CD14-positive monocyte (primary cell): ENCODE results near the gene IGF2BP2. TPM values are rescaled to one million over a fixed set of nuclear protein-coding genes. Genes with fewer than 3 reads are reported as not detected.

Source experiments
- DNase-seq, 3 donors: peaks; one replicate each; pipeline ENCODE4 v3.0.0-alpha.2; 2011 to 2022
- H2AFZ ChIP-seq: 2 replicates; pipeline ENCODE4 v1.6.0; 2012; ENCODE audit warnings: mild to moderate bottlenecking, low read depth, low read length, inconsistent platforms; ENCODE audit not compliant: insufficient read depth, poor library complexity, severe bottlenecking
- H3K27ac ChIP-seq, 2 donors: 1 replicate in 1 of 2; 2 replicates in 1 of 2; pipeline ENCODE4 v1.5.1; 2012 to 2013; ENCODE audit warnings: low read length in 2 of 2, control low read depth in 1 of 2, inconsistent platforms in 1 of 2, low read depth in 1 of 2, mild to moderate bottlenecking in 1 of 2
- H3K27me3 ChIP-seq, 2 donors: one replicate each; pipeline versions ENCODE4 v1.6.0 to v1.6.1; 2011 to 2013; ENCODE audit warnings: low read length in 2 of 2; ENCODE audit not compliant: control insufficient read depth in 2 of 2, insufficient read depth in 2 of 2
- H3K36me3 ChIP-seq, 2 donors: replicated peaks in 1 of 2; 1 replicate in 1 of 2; 2 replicates in 1 of 2; pipeline versions ENCODE4 v1.5.1 to v1.6.1; 2012 to 2013; ENCODE audit warnings: low read length in 2 of 2, control low read depth in 1 of 2, inconsistent platforms in 1 of 2, mild to moderate bottlenecking in 1 of 2; ENCODE audit not compliant: insufficient read depth in 2 of 2, control insufficient read depth in 1 of 2
- H3K4me1 ChIP-seq, 2 donors: 1 replicate in 1 of 2; 2 replicates in 1 of 2; pipeline versions ENCODE4 v1.5.1 to v1.6.1; 2012 to 2013; ENCODE audit warnings: low read length in 2 of 2, control low read depth in 1 of 2, inconsistent platforms in 1 of 2, mild to moderate bottlenecking in 1 of 2, moderate library complexity in 1 of 2; ENCODE audit not compliant: insufficient read depth in 2 of 2, control insufficient read depth in 1 of 2
- H3K4me2 ChIP-seq: replicated peaks from 2 replicates; pipeline ENCODE3; 2012; ENCODE audit warnings: low read length, moderate library complexity, mild to moderate bottlenecking; ENCODE audit not compliant: poor library complexity, severe bottlenecking; ENCODE audit errors: extremely low read depth
- H3K4me3 ChIP-seq, 3 experiments: fragments of 200-600 bp in 1 of 3; sonication (generic) in 1 of 3; replicated peaks in 1 of 3; 1 replicate in 2 of 3; 2 replicates in 1 of 3; pipeline ENCODE4 v1.5.1; 2011 to 2013; ENCODE audit warnings: low read length in 3 of 3, mild to moderate bottlenecking in 3 of 3, control low read depth in 2 of 3, low read depth in 2 of 3, inconsistent platforms in 1 of 3, moderate library complexity in 1 of 3
- H3K79me2 ChIP-seq: 2 replicates; pipeline ENCODE4 v1.6.0; 2012; ENCODE audit warnings: mild to moderate bottlenecking, control low read depth, inconsistent platforms, low read length, moderate library complexity; ENCODE audit not compliant: insufficient read depth
- H3K9ac ChIP-seq: 2 replicates; pipeline ENCODE4 v1.6.0; 2017; ENCODE audit warnings: low read length, mild to moderate bottlenecking; ENCODE audit not compliant: insufficient read depth, poor library complexity, severe bottlenecking
- H3K9me3 ChIP-seq, 2 donors: replicated peaks in 1 of 2; 1 replicate in 1 of 2; 2 replicates in 1 of 2; pipeline versions ENCODE4 v1.5.1 to v1.6.1; 2012 to 2013; ENCODE audit warnings: low read length in 2 of 2, control low read depth in 1 of 2; ENCODE audit not compliant: control insufficient read depth in 1 of 2, insufficient read depth in 1 of 2
- H4K20me1 ChIP-seq: 2 replicates; pipeline ENCODE4 v1.6.0; 2012; ENCODE audit warnings: mild to moderate bottlenecking, low read length, control low read depth, moderate library complexity; ENCODE audit not compliant: insufficient read depth
- H3K27ac Mint-ChIP-seq, 7 donors: one replicate each; pipeline ENCODE4 v1.8.0; 2020; ENCODE audit warnings: mild to moderate bottlenecking in 7 of 7, mixed read lengths in 7 of 7, moderate library complexity in 6 of 7, inconsistent platforms in 2 of 7
- H3K27me3 Mint-ChIP-seq, 3 donors: one replicate each; pipeline ENCODE4 v1.8.0; 2021 to 2022; ENCODE audit warnings: low read depth in 3 of 3, mild to moderate bottlenecking in 3 of 3, mixed read lengths in 3 of 3, moderate library complexity in 3 of 3, inconsistent platforms in 1 of 3
- H3K36me3 Mint-ChIP-seq, 2 donors: one replicate each; pipeline ENCODE4 v1.8.0; 2020; ENCODE audit warnings: mixed read lengths in 2 of 2, inconsistent platforms in 1 of 2, mild to moderate bottlenecking in 1 of 2
- H3K4me1 Mint-ChIP-seq: one replicate; pipeline ENCODE4 v1.8.0; 2020; ENCODE audit warnings: mild to moderate bottlenecking, mixed read lengths
- H3K4me3 Mint-ChIP-seq, 2 donors: one replicate each; pipeline ENCODE4 v1.8.0; 2020; ENCODE audit warnings: mild to moderate bottlenecking in 2 of 2, mixed read lengths in 2 of 2, moderate library complexity in 1 of 2
- H3K9me3 Mint-ChIP-seq, 7 donors: one replicate each; pipeline ENCODE4 v1.8.0; 2020 to 2022; ENCODE audit warnings: mixed read lengths in 7 of 7, mild to moderate bottlenecking in 6 of 7, moderate library complexity in 6 of 7, inconsistent platforms in 2 of 7
- CTCF ChIP-seq: fragments of 200-600 bp; IDR thresholded peaks from one replicate; pipeline ENCODE4 v1.8.0; 2022; ENCODE audit warnings: antibody characterized with exemption, mild to moderate bottlenecking
- WGBS: methylation state at CpG from one replicate; pipeline ENCODE4 v1.1.5; 2013; ENCODE audit warnings: missing lambda C conversion rate; ENCODE audit not compliant: insufficient coverage; 5-methylcytosine and 5-hydroxymethylcytosine counted together
- intact Hi-C, 2 donors: fragments of 100-400 bp; cut with micrococcal nuclease; formaldehyde crosslinking; loops; one replicate each; pipeline versions ENCODE4 v1.15.0 to v1.15.1; 2023
- polyA plus RNA-seq, 3 donors: library from polyadenylated mRNA; depleted of rRNA in 1 of 3; unstranded in 2 of 3; stranded (reverse) in 1 of 3; fragments of 300-500 nt in 2 of 3; fragments of >200 nt in 1 of 3; fragmentation: Illumina TruSeq in 2 of 3; gene quantifications; 1 replicate in 2 of 3; 2 replicates in 1 of 3; pipeline ENCODE4 v1.2.3, GENCODE V29; 2012 to 2021

IGF2BP2 gene
- polyA plus RNA-seq, 3 donors, result 0.78 to 2.8 (median 1.00) TPM

- WGBS, result no CpG with 5 or more reads among the region's 3 CpGs
- DNase-seq, result no peak
These were observed 100.6 kb downstream of the IGF2BP2 start for GRCh38 chr3:185724251-185724650.

GRCh38 chr3:185722881-185723280 lies 102.0 kb downstream of the IGF2BP2 start:
- Histone ChIP-seq H4K20me1 (no peaks in the 10 kb centered on the region), H3K79me2 (peaks cover 59% of the 10 kb centered on the region), H3K4me2 (no peak overlapping the region), H3K9ac (no peak overlapping the region), H3K36me3 (no peaks in the 10 kb centered on the region), H2AFZ (no peak overlapping the region), H3K27ac (no peak overlapping the region), H3K4me1 (peaks cover 3 to 5% of the 10 kb centered on the region in 2 donors), H3K9me3 (no peaks in the 10 kb centered on the region), H3K4me3 (no peak overlapping the region), H3K27me3 (no peaks in the 10 kb centered on the region)
- TF ChIP-seq CTCF, result no peak
- intact Hi-C loops, result no loop called here
- Mint-ChIP-seq H3K27ac (no peak overlapping the region), H3K27me3 (peaks cover 0 to 3% (median 1%) of the 10 kb centered on the region in 3 donors), H3K9me3 (peaks cover 0 to 5% (median 0%) of the 10 kb centered on the region in 7 donors), H3K36me3 (peaks cover 0 to 4% of the 10 kb centered on the region in 2 donors), H3K4me3 (no peak overlapping the region), H3K4me1 (peaks cover 20% of the 10 kb centered on the region)
- WGBS, result 81% methylated on average over 3 of the region's 5 CpGs
- no peak for DNase-seq

More at GRCh38 chr3:185724251-185724650, 100.6 kb downstream of the IGF2BP2 start:
- Histone ChIP-seq H3K27ac (no peak overlapping the region), H3K79me2 (peaks cover 70% of the 10 kb centered on the region), H4K20me1 (no peaks in the 10 kb centered on the region), H3K9me3 (no peaks in the 10 kb centered on the region), H3K4me2 (no peak overlapping the region), H3K27me3 (no peaks in the 10 kb centered on the region), H3K4me3 (no peak overlapping the region), H2AFZ (no peak overlapping the region), H3K9ac (no peak overlapping the region), H3K36me3 (no peaks in the 10 kb centered on the region), H3K4me1 (peaks cover 13 to 15% of the 10 kb centered on the region in 2 donors)
- Mint-ChIP-seq H3K4me3 (no peak overlapping the region), H3K36me3 (peaks cover 0 to 4% of the 10 kb centered on the region in 2 donors), H3K27me3 (peaks cover 1 to 3% (median 2%) of the 10 kb centered on the region in 3 donors), H3K9me3 (peaks cover 0 to 5% (median 0%) of the 10 kb centered on the region in 7 donors), H3K27ac (peak overlapping the region in 1 of 7 donors; percentile 19), H3K4me1 (peaks cover 27% of the 10 kb centered on the region)
- no peak for TF ChIP-seq CTCF
- intact Hi-C loops, result no loop called here
